IMR-90 (cell line): ENCODE measurements around the gene CARM1.

Experiments used
- POLR2A ChIP-seq: IDR thresholded peaks from 2 replicates; pipeline ENCODE4 v1.6.1; 2012; ENCODE audit warnings: mild to moderate bottlenecking, low read depth, low read length
- RAD21 ChIP-seq: IDR thresholded peaks from 2 replicates; pipeline ENCODE4 v1.6.1; 2012; ENCODE audit warnings: low read length, improper control_type of control experiment
- RFX5 ChIP-seq: IDR thresholded peaks from 2 replicates; pipeline ENCODE4 v1.8.0; 2012; ENCODE audit warnings: low read depth, mild to moderate bottlenecking, low read length, moderate library complexity
- SMC3 ChIP-seq: fragments of 150-350 bp; IDR thresholded peaks from 2 replicates; pipeline ENCODE4 v1.6.1; 2016; ENCODE audit warnings: low read depth, mild to moderate bottlenecking, antibody characterized with exemption, low read length, moderate library complexity
- TF ChIP-seq, protein P1 (sequence below): conservative IDR thresholded peaks from 2 replicates; pipeline ENCODE4 v1.5.1; 2012; ENCODE audit warnings: mild to moderate bottlenecking, low read depth, low read length, improper control_type of control experiment

- TF ChIP-seq, protein P1, sequence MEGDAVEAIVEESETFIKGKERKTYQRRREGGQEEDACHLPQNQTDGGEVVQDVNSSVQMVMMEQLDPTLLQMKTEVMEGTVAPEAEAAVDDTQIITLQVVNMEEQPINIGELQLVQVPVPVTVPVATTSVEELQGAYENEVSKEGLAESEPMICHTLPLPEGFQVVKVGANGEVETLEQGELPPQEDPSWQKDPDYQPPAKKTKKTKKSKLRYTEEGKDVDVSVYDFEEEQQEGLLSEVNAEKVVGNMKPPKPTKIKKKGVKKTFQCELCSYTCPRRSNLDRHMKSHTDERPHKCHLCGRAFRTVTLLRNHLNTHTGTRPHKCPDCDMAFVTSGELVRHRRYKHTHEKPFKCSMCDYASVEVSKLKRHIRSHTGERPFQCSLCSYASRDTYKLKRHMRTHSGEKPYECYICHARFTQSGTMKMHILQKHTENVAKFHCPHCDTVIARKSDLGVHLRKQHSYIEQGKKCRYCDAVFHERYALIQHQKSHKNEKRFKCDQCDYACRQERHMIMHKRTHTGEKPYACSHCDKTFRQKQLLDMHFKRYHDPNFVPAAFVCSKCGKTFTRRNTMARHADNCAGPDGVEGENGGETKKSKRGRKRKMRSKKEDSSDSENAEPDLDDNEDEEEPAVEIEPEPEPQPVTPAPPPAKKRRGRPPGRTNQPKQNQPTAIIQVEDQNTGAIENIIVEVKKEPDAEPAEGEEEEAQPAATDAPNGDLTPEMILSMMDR: no peak
- no peak for TF ChIP-seq POLR2A
- no peak for TF ChIP-seq RAD21
- TF ChIP-seq RFX5: no peak
- TF ChIP-seq SMC3: no peak
Measured at GRCh38 chr19:10848230-10848856, 23.0 kb upstream of the CARM1 start, which contains the start of gene C19orf38.
